ENCODE results near the gene ICA1. TPM values are rescaled to one million over a fixed set of nuclear protein-coding genes. Genes with fewer than 3 reads are reported as not detected.

The ICA1 gene
- 10 to 100 TPM; 21.0 to 43.3 (median 26.6) TPM for total RNA-seq

DNA sequence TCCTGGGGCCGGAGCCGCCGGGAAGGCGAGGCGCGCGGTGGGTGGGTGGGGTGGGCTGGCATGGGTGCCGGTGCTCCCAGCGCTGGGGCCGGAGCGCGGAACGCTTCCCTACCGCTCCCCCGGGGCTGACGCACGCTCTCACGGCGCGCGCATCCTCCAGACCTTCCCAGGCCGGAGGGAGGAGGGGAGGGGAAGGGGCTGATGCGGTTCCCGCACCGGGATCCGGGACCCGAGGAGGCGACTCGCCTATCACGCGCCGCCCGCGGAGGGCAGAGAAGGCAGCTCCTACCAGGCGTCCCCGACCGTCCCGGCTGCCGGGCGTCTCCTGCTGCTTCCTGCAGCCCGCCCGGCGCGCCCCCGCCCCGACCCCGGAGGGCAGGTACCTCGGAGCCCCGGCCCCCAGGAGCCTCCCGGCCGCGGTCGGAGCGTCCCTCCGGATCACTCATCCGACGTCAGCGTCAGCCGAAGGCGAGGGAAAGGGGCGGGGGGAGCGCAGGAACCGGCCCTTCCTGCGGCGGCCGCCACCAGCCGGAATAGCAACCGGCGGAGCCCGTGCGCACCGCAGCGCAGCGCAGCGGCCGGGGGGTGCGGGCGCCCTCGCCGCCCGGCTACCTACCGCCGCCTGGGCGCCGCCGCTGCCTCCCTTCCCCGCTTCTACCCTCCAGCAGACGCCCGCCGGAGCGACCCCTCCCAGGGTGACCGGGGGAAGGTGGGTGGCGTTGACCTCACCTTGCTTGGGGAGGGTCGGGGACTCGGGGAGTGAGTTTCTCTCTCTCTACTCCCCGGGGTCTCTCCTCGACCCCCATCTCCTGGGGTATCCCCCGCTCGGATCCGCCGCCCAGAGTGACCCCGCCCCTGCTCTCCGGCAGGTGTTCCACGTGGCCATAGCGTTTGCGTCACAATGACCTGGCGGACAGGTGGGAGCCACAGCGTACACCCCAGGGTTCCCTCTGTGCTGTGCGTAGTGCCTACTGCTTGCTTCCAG is at the start of gene ICA1:
Gene ICA1 (minus strand): TSS at position 457 of the 985 bp plus-strand sequence. CDS start 26,241 bp downstream, outside the sequence.
- Histone ChIP-seq H3K27me3 (no peaks in the 10 kb centered on the region), H3K27ac (peak within 1 kb of the TSS; percentile 51 to 88 (median 85)), H3K4me3 (replicated peaks in 1 of 3) (peak within 1 kb of the TSS; percentile 41 to 73 (median 72)), H3K9me3 (no peaks in the 10 kb centered on the region), H3K36me3 (no peaks in the 10 kb centered on the region), H3K4me1 (no peaks in the 10 kb centered on the region)
- peak; percentile 71 to 79 for DNase-seq
- 3 to 8% methylated on average over 13 to 16 of the region's 109 CpGs for WGBS, 2 donors
- peak in 1 of 2 donors; percentile 57 for TF ChIP-seq POLR2A (IDR thresholded peaks at IDR 0.05)
- TF ChIP-seq, protein P1, sequence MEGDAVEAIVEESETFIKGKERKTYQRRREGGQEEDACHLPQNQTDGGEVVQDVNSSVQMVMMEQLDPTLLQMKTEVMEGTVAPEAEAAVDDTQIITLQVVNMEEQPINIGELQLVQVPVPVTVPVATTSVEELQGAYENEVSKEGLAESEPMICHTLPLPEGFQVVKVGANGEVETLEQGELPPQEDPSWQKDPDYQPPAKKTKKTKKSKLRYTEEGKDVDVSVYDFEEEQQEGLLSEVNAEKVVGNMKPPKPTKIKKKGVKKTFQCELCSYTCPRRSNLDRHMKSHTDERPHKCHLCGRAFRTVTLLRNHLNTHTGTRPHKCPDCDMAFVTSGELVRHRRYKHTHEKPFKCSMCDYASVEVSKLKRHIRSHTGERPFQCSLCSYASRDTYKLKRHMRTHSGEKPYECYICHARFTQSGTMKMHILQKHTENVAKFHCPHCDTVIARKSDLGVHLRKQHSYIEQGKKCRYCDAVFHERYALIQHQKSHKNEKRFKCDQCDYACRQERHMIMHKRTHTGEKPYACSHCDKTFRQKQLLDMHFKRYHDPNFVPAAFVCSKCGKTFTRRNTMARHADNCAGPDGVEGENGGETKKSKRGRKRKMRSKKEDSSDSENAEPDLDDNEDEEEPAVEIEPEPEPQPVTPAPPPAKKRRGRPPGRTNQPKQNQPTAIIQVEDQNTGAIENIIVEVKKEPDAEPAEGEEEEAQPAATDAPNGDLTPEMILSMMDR (IDR thresholded peaks at IDR 0.05) = no peak
- intact Hi-C loops (cut with DNase I) = no loop called here

- H3K27me3 ChIP-seq = no peaks in the 10 kb centered on the region
- H3K36me3 ChIP-seq = no peaks in the 10 kb centered on the region
- no peaks in the 10 kb centered on the region for H3K4me1 ChIP-seq
- H3K9me3 ChIP-seq = no peaks in the 10 kb centered on the region
- no peak overlapping the region for H3K4me3 ChIP-seq (replicated peaks in 1 of 3)
- no peak for DNase-seq
- WGBS, 2 donors = 85 to 92% methylated on average over 1 of the region's 1 CpG
- no peak for TF ChIP-seq POLR2A (IDR thresholded peaks at IDR 0.05)
- TF ChIP-seq, protein P1 (IDR thresholded peaks at IDR 0.05) = no peak
- intact Hi-C loops (cut with DNase I) = no loop called here
- H3K27ac ChIP-seq = no peak overlapping the region
Measured at GRCh38 chr7:8310876-8311275, 48.9 kb upstream of the ICA1 start.

DNA sequence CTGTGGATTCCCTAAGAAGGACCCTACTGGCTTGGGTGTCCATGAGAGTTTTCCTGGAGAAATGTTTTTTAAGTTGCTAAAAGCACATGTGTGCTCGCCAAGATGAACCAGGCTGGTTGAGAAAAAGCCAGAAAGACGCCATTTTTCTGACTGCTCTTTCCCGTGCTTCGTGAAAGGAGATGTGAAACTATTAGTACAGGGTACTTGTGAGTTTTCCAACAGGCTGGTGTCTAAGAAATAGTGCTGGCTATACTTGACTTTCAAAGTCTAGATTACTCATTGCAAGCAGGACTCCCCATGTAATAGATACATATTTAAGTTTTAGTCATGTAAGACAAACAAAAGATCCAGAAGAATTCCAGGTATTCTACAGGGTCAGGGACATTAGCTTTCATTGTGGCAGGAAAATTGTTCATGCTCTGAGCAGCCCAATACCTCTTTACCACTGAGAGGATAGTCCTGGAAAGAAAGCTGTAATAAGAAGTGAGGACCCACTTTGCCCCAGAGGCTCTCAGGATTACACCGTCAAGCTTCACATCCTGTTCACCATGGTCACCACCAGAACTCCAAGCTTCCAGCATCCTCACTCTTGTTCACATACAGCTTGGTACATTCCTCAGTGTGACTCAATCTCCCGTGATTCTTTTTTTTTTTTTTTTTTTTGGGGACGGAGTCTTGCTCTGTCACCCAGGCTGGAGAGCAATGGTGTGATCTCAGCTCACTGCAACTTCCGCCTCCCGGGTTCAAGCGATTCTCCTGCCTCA is 43.8 kb upstream of the ICA1 start:
- intact Hi-C loops (cut with DNase I) = no loop called here
- no peak overlapping the region for H3K4me3 ChIP-seq (replicated peaks in 1 of 3)
- H3K9me3 ChIP-seq = no peaks in the 10 kb centered on the region
- H3K27me3 ChIP-seq = no peaks in the 10 kb centered on the region
- no peak overlapping the region for H3K27ac ChIP-seq
- no peaks in the 10 kb centered on the region for H3K36me3 ChIP-seq
- no peaks in the 10 kb centered on the region for H3K4me1 ChIP-seq
- TF ChIP-seq, protein P1 (IDR thresholded peaks at IDR 0.05) = no peak
- TF ChIP-seq POLR2A (IDR thresholded peaks at IDR 0.05) = no peak
- no peak for DNase-seq
- WGBS, 2 donors = 89 to 95% methylated on average over 10 of the region's 10 CpGs

GRCh38 chr7:8305104-8305503 is 43.1 kb upstream of the ICA1 start:
- intact Hi-C loops (cut with DNase I) = no loop called here
- TF ChIP-seq POLR2A (IDR thresholded peaks at IDR 0.05) = no peak
- TF ChIP-seq, protein P1 (IDR thresholded peaks at IDR 0.05) = no peak
- H3K27me3 ChIP-seq = no peaks in the 10 kb centered on the region
- H3K4me1 ChIP-seq = no peaks in the 10 kb centered on the region
- H3K4me3 ChIP-seq (replicated peaks in 1 of 3) = no peak overlapping the region
- H3K27ac ChIP-seq = no peak overlapping the region
- WGBS, 2 donors = 76 to 92% methylated on average over 2 of the region's 2 CpGs
- H3K36me3 ChIP-seq = no peaks in the 10 kb centered on the region
- H3K9me3 ChIP-seq = no peaks in the 10 kb centered on the region
- DNase-seq = no peak

All from thyroid gland (tissue), 4 donors.